ENCODE results near the gene METTL14. TPM values are rescaled to one million over a fixed set of nuclear protein-coding genes. Genes with fewer than 3 reads are reported as not detected.

Gene METTL14
- total RNA-seq, 1 donor from 2014 or later = 52.1 TPM

DNA sequence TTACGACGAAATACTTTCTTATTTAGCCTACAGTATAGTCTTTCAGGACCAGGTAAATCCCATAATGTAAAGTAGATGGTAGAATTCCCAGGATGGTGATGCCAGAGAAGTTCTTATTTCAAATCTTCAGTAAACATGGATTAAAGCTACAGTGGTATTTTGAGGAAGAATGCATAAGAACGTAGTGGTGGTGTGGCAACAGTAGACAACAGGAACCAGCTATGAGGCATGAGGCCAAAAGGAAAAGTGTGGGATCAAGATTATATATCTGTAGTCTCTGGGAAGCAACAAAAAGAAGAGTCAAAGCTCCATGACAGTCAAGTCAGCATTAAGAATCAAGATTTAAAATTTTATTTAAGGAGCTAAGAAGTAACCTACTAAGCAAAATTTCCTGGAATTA lies 60.2 kb downstream of the METTL14 start:
- DNase-seq (ENCODE audit: low read depth) = no peak
- Histone ChIP-seq H3K27me3 (ENCODE audit: control insufficient read depth, insufficient read depth, low read length) (no peaks in the 10 kb centered on the region), H3K4me3 (ENCODE audit: low read depth, low read length) (no peak overlapping the region), H3K36me3 (ENCODE audit: control insufficient read depth, insufficient read depth, low read length) (peaks cover 1% of the 10 kb centered on the region)
- TF ChIP-seq, protein P1, sequence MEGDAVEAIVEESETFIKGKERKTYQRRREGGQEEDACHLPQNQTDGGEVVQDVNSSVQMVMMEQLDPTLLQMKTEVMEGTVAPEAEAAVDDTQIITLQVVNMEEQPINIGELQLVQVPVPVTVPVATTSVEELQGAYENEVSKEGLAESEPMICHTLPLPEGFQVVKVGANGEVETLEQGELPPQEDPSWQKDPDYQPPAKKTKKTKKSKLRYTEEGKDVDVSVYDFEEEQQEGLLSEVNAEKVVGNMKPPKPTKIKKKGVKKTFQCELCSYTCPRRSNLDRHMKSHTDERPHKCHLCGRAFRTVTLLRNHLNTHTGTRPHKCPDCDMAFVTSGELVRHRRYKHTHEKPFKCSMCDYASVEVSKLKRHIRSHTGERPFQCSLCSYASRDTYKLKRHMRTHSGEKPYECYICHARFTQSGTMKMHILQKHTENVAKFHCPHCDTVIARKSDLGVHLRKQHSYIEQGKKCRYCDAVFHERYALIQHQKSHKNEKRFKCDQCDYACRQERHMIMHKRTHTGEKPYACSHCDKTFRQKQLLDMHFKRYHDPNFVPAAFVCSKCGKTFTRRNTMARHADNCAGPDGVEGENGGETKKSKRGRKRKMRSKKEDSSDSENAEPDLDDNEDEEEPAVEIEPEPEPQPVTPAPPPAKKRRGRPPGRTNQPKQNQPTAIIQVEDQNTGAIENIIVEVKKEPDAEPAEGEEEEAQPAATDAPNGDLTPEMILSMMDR (IDR thresholded peaks at IDR 0.05; ENCODE audit: insufficient read depth, low read length, poor library complexity, severe bottlenecking) = no peak

DNA sequence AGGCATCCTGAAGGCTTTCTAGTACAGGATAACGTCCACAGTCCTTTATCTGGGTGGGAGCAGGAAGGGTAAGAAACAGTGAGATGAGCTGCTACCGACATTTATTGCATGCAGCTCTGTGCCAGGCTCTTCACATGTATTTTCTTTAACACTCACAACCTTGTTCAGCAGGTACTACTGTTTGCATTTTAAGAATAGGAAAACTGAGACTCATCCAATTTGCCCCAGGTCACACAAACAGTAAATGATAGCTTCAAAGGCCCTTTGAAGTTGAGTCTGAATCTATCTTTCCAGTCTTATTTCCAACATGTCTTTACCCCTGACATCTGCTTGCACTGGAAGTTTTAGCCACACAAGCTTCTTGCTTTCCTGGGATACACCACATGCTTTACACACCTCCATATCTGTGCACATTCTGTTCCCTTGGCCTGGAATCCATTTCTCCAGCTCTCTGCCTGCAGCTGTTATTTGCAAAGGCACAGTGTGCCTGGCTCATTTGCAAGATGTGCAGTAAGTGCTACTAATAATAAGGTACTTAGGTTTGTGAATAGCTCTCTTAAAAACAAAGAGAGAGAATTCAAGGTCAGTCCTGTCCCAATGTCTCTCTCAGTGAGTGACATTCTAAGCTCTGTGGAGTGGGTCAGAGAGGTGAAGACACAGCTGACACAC lies 61.2 kb downstream of the METTL14 start:
- no peak overlapping the region for H3K4me3 ChIP-seq (ENCODE audit: low read depth, low read length)
- DNase-seq (ENCODE audit: low read depth) = no peak
- peaks cover 1% of the 10 kb centered on the region for H3K36me3 ChIP-seq (ENCODE audit: control insufficient read depth, insufficient read depth, low read length)
- H3K27me3 ChIP-seq (ENCODE audit: control insufficient read depth, insufficient read depth, low read length) = no peaks in the 10 kb centered on the region
- TF ChIP-seq, protein P1 (IDR thresholded peaks at IDR 0.05; ENCODE audit: insufficient read depth, low read length, poor library complexity, severe bottlenecking) = no peak

DNA sequence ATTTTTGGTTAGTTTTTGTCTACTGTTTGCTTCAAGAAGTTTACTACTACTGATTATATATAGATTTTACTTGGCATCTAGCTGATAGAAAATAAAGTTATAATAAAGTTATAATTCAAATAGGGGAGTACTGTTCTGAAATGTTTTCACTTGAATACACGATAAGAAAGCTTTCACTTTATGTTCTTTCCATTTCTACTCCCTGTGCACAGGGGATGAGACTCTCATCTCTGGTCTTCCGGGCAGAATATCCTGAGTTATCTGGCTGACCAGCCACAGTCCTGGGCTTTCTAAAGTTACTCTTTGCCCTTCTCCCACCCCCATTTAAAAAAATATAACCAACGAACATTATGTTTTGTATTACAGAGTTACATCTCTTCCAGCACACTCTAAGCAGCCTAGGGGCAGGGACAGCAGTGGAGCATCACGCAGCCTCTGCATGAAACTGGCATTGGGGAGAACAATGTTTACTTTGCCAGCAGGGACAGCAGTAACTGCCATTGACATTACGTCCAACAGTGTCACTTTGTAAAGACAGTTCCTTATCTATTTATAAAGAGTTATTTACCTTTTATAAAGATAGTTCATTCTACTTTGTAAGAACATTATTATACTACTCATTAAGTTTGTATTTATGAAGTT lies 64.3 kb downstream of the METTL14 start:
- DNase-seq (ENCODE audit: low read depth) = no peak
- H3K4me3 ChIP-seq (ENCODE audit: low read depth, low read length) = no peak overlapping the region
- TF ChIP-seq, protein P1 (IDR thresholded peaks at IDR 0.05; ENCODE audit: insufficient read depth, low read length, poor library complexity, severe bottlenecking) = no peak
- H3K27me3 ChIP-seq (ENCODE audit: control insufficient read depth, insufficient read depth, low read length) = no peaks in the 10 kb centered on the region
- H3K36me3 ChIP-seq (ENCODE audit: control insufficient read depth, insufficient read depth, low read length) = peaks cover 1% of the 10 kb centered on the region

DNA sequence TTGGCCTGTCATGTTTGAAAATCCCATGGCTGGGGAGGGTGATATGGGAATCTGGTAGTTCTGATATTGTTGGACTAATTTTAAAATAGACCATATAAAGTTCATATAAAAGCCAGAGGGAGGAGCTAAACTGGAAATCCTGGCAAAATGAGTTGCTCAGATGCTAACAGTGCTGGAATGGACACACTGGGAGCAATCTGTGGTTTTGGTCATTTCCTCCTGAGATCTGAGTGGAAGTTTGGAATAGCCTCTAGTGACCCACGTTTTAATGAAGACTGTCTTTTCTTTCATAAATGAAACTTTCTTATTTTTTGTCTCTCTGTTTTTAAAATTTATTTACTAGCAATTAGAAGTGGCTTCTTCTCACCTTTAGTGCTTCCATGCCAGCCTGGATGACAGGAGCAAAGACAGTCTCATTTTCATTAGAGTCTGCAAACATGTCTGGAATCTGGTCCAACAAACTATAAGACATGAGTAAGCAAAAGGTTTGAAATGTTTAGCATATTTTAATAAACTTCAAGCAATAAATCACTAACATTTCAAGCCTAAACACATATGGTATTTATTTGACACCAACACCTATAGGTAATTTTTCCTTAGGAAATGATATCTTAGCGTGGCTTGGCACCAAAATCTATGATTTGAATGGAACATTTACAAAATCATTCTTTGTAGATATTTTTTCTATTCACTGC lies 66.6 kb downstream of the METTL14 start:
- H3K4me3 ChIP-seq (ENCODE audit: low read depth, low read length) = no peak overlapping the region
- H3K36me3 ChIP-seq (ENCODE audit: control insufficient read depth, insufficient read depth, low read length) = no peaks in the 10 kb centered on the region
- no peak for DNase-seq (ENCODE audit: low read depth)
- H3K27me3 ChIP-seq (ENCODE audit: control insufficient read depth, insufficient read depth, low read length) = no peaks in the 10 kb centered on the region
- TF ChIP-seq, protein P1 (IDR thresholded peaks at IDR 0.05; ENCODE audit: insufficient read depth, low read length, poor library complexity, severe bottlenecking) = no peak

DNA sequence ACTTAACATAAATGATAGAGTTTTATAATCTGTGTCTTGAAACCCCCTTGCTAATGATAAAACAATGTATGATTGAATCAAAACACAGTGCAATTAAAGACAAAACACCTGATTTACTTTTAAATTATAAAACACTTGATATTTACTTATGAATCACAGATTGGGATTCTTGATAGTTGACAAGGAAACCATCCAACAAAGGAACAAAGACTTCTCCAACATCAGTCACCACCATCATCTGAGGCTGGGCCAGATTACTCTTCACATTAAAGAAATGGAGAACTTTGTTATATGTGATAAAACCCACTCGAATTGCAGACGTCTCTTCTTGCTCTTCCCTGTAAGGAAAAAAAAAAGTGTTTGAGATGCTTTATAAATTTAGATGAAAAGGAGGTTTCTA lies 67.4 kb downstream of the METTL14 start:
- DNase-seq (ENCODE audit: low read depth) = no peak
- TF ChIP-seq, protein P1 (IDR thresholded peaks at IDR 0.05; ENCODE audit: insufficient read depth, low read length, poor library complexity, severe bottlenecking) = no peak
- H3K36me3 ChIP-seq (ENCODE audit: control insufficient read depth, insufficient read depth, low read length) = no peaks in the 10 kb centered on the region
- no peaks in the 10 kb centered on the region for H3K27me3 ChIP-seq (ENCODE audit: control insufficient read depth, insufficient read depth, low read length)
- no peak overlapping the region for H3K4me3 ChIP-seq (ENCODE audit: low read depth, low read length)
